Hypothalamus (tissue), 51 donors: Measurements from ENCODE around the gene THSD4.

ENCODE experiments used
- DNase-seq, 51 donors: peaks; one replicate each; lab custom pipeline; 2025; lab: John Stamatoyannopoulos, UW

The THSD4 gene

GRCh38 chr15:71462638-71463037, 347.4 kb downstream of the THSD4 start:
- DNase-seq, result no peak

- no peak for DNase-seq
Observed at GRCh38 chr15:71463156-71463665, 347.9 kb downstream of the THSD4 start.

- DNase-seq, result no peak
Observed at GRCh38 chr15:71465131-71465955, 350.1 kb downstream of the THSD4 start.

- no peak for DNase-seq
Observed at GRCh38 chr15:71468715-71469114, 353.4 kb downstream of the THSD4 start.

GRCh38 chr15:71469413-71469812, 354.1 kb downstream of the THSD4 start:
- no peak for DNase-seq

- DNase-seq, result no peak
Observed at GRCh38 chr15:71471347-71471746, 356.1 kb downstream of the THSD4 start.

GRCh38 chr15:71472566-71472965, 357.3 kb downstream of the THSD4 start:
- no peak for DNase-seq

GRCh38 chr15:71473751-71474150, 358.5 kb downstream of the THSD4 start:
- no peak for DNase-seq

- DNase-seq, result no peak
Observed at GRCh38 chr15:71476823-71477222, 361.6 kb downstream of the THSD4 start.

- DNase-seq, result no peak
Observed at GRCh38 chr15:71480556-71480955, 365.3 kb downstream of the THSD4 start.

GRCh38 chr15:71484080-71484479, 368.8 kb downstream of the THSD4 start:
- DNase-seq, result no peak

- DNase-seq, result no peak
Observed at GRCh38 chr15:71485094-71485693, 369.9 kb downstream of the THSD4 start.

GRCh38 chr15:71489570-71489969, 374.3 kb downstream of the THSD4 start:
- no peak for DNase-seq

GRCh38 chr15:71493526-71493925, 378.3 kb downstream of the THSD4 start:
- DNase-seq, result no peak

GRCh38 chr15:71494563-71495397, 379.5 kb downstream of the THSD4 start:
- no peak for DNase-seq

GRCh38 chr15:71495398-71495780, 380.1 kb downstream of the THSD4 start:
- DNase-seq, result no peak

GRCh38 chr15:71496336-71496955, 381.2 kb downstream of the THSD4 start:
- DNase-seq, result no peak

- peak in 1 of 51 donors; percentile 35 for DNase-seq
Observed at GRCh38 chr15:71501344-71502076, 386.2 kb downstream of the THSD4 start.

GRCh38 chr15:71502077-71502432, 386.8 kb downstream of the THSD4 start:
- no peak for DNase-seq

GRCh38 chr15:71505962-71506361, 390.7 kb downstream of the THSD4 start:
- DNase-seq, result no peak
